HG03135 (cell line): ENCODE results near the gene DPP4.
A peak's percentile ranks its signal among the peaks of the same experiment; 100 is the strongest.

Experiments used
- ATAC-seq: cut with Tn5 transposase; IDR thresholded peaks from one replicate; pipeline ENCODE4 v1.9.1; 2021; ENCODE audit warnings: mild to moderate bottlenecking, moderate library complexity; ENCODE audit not compliant: unreplicated experiment

Gene DPP4

GRCh38 chr2:162073888-162074631 is at the start of gene DPP4:
Gene DPP4 (minus strand): TSS chr2:162074215. CDS start chr2:162073981, 234 bp downstream.
- ATAC-seq = peak; percentile 91

DNA sequence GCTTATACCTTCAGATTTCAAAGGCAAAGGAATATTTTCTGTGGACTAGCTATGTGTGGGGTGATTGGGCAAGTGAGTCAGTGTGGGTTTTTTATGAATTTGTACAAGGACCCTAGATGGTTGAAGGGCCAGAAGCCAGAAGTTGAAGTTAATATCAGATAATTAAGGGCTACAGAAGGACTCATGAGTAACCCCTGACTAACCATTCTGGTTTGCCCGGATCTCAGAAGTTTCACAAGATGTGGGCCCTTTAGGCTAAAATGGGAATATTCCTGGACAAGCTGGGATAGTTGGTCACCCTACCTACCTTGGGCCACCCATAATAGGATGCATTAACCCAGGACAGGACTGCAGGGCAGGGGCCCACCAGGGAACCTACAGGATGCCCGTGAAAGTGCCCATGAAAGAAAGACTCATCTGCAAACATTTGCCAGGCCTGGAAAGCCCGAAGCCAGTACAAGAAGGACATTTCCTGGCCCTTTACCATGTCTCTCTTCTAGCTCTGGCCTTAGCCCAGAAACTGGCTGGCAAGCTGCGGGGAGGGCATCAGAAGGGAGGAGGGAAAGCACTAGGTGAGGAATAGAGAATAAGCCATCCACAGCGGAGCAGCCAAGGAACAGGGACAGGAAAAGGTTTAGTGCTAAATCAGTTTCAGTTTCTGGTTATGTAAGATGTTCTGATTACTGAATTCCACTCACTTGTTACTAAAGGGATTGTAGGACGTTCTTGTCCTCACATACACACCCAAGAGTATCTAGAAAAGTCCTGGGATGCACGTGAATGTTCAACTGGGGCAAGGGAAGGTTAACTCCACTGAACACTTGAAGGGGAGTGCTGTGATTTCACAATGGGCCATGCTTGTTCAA is 44.4 kb upstream of the DPP4 start:
- no peak for ATAC-seq

DNA sequence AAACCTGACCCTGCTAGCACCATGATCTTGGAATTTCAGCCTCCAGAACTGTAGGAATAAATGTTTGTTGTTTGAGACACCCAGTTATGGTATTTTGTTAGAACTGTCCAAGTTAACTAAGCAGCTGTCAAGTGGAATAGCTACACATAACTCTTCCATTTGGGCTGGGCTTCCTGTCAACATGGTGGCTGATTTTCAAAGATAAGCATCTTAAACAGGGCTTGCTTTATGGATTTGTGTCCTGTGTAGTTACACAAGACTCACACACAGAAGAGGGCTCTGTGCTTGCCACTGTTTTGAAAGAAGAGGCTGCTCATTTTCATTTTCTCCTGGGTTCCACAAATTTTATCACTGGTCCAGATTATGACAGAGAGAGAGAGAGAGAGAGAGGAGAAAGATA is 42.3 kb upstream of the DPP4 start:
- ATAC-seq = no peak

- ATAC-seq = no peak
These were observed 41.1 kb upstream of the DPP4 start for GRCh38 chr2:162115076-162115475.

DNA sequence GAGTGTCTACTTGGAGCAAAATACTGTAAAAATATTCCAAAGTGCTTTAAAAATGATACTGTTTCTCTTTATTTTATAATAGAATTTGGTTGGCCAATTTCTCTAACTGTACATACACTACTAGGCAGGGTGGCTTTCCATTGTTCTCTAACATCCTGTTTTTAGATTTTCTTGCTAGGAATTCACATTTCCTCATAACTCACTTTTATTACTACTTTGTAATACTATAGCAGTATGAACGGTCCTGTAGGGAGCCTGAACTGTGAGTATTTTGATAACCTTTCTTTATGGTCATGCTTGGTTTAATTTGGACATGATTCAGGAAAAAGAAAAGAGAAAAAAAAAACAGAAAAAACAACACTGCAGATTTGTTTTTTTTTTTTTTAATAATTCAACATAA is 40.3 kb upstream of the DPP4 start:
- ATAC-seq = no peak

GRCh38 chr2:162113776-162114168 is 39.8 kb upstream of the DPP4 start:
- no peak for ATAC-seq

GRCh38 chr2:162113088-162113775 is 39.2 kb upstream of the DPP4 start:
- ATAC-seq = no peak

- no peak for ATAC-seq
These were observed 38.2 kb upstream of the DPP4 start for GRCh38 chr2:162111958-162112850.

DNA sequence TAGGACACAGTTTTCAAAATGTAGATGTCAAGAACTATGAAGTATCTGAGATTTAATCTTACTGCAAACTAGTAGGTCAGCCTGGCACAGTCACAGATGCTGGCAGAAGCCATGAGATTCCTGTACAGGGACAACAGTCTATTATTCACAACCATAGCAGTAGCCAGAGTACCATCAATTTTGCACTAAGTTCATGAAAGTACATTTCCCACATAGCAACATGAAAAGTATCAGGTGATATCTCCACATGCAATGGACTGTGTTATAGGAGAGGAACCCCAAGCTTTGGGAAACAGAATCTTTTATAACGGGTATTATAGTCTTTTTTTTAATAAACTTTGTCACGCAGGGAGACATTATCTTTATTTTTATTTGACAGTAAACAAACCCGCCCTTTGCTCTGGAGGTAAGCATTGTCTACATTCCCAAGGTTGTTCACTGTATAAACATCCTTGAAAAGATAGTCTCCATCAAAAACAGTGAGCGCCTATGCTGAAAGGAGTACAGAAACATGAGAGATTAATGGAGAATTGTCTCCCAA is 33.4 kb upstream of the DPP4 start:
- no peak for ATAC-seq

DNA sequence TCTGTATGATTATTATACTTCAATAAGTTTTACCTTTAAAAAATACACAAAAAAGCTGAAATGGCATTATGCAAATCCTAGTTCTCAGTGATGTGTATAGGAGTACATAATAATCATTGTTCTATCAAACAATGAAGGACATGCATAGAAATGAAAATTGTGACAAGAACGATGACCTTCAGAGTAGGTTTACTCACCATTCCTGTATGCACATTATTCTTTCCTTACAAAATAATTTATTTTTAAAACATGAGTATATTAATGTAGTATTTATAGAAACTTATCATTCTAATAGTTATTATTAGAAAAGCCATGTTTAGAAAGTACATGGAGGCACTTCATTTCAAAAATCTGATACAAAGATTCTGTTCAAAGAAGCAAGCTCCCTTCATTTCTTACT is 32.7 kb upstream of the DPP4 start:
- ATAC-seq = no peak

DNA sequence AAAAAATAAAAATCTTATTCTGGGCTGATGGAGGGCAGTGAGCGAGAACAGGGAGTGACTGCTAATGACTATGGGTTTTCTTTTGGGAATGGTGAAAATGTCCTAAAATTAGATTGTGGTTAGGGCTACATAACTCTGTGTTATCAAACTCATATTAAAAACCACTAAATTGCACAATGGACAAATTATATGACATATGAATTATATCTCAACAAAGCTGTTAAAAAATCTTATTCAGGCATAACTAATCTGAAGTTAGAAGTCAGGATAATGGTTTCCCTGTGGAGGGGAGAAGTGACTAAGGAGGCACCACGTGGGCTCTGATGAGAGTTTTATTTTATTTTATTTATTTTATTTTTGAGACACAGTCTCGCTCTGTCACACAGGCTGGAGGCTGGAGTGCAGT is 32.1 kb upstream of the DPP4 start:
- ATAC-seq = no peak

- no peak for ATAC-seq
These were observed 29.5 kb upstream of the DPP4 start for GRCh38 chr2:162103443-162104009.

GRCh38 chr2:162100579-162100978 is 26.6 kb upstream of the DPP4 start:
- no peak for ATAC-seq

DNA sequence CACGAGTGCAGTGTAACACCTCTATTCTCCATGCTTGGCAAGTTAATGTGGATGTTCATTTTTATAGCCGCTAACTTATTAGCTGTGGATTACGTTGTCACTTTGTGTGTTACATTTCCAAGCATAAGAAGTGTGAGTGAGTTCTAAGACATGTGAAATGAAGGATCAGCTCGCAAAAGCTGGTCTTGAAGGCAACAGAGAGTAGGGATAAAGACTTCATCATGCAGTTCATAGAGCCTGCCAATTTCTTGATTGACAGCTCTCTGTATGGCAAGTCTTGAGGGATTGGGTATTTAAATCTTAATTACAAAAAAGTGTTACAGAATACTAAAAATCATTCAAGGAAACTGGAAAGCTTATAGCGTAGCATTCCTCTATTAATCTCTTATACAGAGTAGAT is 25.8 kb upstream of the DPP4 start:
- ATAC-seq = no peak

DNA sequence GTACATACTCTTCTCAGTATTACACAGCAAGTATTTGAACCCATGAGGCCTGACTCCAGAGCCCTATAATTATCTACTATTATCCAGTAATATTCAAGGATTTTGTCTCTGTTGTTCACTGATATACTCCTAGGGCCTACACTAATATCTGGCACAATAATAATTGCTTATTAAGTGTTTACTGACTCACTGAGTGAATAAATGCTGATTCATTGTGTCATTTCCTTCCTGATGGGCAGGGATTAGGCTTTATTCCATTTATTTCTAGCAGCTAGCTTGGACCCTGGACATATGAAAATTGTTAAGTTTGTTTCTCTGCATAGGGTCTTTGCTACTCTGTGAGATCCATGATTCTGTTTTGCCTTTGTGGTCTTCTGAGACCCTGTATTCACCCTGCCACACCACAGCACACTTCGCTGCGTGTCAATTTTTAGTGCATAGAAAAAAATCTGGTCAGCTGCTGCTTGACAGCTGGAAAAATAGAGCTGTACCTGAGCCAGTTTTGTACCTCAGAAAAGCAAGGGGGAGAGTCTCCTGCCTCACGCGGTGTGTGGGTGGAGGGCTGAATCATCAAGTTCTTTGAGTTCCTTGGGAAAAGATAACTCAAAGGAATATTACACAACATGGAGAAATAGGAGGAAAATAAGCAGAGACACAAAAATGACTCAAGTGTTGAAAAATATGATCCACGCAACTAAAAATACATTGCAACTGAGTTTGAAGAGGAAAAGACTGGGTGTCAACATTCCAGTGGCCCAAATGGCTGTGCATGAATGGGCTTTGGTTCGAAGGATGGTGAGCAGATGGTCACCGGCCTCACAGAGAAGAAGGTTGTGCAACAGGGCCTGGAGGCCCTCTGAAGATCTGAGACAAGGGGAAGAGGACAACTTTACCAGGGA is 18.9 kb upstream of the DPP4 start:
- ATAC-seq = no peak

GRCh38 chr2:162092008-162092390 is 18.0 kb upstream of the DPP4 start:
- ATAC-seq = no peak

- ATAC-seq = no peak
These were observed 17.5 kb upstream of the DPP4 start for GRCh38 chr2:162091325-162092007.

DNA sequence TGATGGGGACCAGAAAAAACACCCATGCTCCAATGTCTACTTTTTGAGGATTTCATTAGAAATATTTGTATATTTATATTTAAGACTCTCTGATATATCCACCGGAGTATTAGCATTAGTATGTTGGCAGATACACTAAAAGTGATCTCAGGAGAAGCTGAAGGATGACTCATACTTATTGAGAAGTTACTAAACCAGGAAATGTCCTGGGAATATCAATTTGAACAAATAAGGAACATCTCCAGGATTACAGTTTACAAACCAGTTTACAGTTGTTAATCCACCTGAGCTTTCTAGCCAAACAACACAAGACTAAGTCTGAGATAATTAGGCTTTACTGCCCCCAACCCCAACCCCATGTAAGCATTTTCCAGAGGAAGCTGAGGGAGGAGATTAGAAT is 16.1 kb upstream of the DPP4 start:
- no peak for ATAC-seq
